ENCODE results near the gene ZDHHC14.

The ZDHHC14 gene

GRCh38 chr6:157594292-157594691 is 213.3 kb downstream of the ZDHHC14 start:
- DNase-seq (ENCODE audit: low spot score) (no peak), FAIRE-seq (no peak)

DNA sequence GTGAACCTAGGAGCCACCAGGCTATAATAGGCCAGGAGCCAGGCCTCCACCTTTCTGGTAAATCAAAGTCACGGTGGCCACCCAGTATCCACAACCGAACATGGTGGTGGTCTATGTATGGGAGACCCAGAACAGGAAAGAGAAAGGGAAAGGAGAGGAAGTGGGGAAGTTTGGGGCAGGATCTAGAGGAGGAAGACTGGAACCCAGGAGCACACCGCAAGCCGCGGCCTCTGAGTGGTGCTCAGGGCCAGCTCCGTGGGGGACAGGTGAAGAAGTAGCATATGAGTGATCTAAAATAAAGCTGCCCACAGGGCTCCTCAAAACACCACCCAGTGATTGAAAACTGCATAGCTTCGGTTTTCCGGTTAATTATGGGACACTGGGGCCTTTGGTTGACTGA is 214.8 kb downstream of the ZDHHC14 start:
- FAIRE-seq: no peak
- no peak for DNase-seq (ENCODE audit: low spot score)

DNA sequence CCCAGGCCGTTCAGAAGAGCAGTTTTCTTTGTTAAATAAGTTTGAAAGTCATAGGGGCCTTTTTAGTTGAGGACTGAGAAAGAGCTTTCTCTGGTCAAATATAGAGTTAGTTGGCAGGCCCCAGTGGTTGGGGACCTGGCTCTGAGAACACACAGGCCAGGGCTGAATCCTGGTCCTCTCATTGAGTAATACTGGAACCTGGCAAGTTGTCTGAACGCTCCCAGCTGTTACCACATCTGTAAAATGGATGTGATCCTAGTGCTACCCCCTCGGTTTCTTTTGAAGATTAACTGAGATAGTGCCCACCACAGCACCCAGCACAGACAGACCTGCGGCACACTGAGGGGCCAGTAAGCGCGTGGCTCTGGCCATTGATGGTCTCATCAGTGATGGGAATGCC is 215.5 kb downstream of the ZDHHC14 start:
- no peak for FAIRE-seq
- no peak for DNase-seq (ENCODE audit: low spot score)

DNA sequence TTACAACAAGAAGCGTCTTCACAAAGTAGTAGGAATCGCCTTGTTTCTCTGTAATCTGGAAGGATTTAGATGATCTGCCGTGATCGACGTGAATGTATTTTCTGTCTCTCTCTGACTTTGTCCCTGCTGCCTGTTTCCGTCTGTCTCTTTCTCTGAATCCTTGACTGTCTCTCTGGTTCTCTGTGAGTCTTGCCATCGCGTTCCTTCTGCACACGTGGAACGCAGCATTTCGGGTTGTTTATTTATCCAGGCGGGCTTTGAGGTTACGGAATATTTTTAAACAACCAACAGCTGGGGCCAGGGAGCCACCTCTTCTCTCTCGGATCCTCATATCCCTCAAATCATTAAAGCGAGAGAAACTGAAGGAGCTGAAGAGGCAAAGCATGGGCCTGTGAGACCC is 215.9 kb downstream of the ZDHHC14 start:
- no peak for FAIRE-seq
- no peak for DNase-seq (ENCODE audit: low spot score)

DNA sequence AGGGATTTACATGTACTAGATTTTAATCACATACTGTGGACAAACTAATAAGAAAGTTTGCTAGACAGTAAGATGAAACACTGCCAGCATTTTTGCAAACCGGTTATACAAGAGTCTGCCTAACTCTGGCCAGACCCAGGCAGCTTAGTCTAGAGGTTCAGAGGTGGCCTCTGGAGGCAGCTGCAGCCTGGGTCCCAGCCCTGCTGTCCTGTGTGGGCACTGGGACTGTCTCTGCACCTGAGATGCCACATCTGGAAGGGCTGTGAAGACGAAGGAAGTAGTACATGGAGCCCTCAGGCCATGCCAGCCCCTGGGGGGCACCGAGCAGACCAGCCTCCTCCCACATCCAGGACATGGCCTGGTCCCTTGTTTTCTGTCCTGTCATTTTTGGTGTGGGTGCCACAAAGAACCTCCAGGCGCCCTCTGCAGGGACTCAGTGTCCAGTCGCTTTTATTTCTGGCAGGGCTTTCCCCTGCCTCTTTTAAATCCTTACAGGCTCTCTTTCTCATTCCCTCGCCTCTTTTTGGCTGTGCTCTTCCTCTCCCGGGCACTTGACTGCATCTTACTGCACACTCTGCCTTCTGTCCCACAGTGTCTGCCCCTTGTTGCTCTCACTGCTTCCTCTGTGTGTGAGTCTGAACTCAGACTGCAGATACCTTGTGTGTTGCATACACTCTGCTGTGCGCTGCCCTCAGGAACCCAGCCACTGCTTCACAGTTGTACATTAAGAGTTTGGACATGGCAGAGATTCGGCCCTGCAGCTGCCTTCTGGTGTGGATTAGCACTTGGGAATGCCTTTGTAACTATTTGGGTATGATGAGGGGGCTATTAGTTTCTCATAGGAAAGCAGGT is 216.7 kb downstream of the ZDHHC14 start:
- FAIRE-seq (no peak), DNase-seq (ENCODE audit: low spot score) (no peak)

DNA sequence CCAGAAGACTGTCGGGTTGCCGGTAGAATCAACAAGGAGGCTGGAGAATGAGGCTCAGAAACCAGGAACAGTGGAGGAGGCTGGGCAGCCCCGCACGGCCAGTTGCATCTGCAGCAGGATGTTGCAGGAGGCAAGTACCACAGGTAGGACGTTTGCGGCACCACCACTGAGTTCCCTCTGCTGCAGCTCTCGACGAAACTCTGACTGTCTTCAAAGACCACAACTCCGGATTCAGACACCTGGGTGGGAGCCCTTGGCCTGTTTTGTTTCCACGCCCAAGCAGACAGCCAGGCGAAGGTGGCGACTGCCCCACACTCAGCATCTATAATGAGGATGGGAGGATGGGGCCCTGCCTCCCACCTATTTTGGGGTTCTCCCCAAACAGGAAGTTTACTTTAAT is 218.2 kb downstream of the ZDHHC14 start:
- DNase-seq (ENCODE audit: low spot score) (no peak), FAIRE-seq (no peak)

- FAIRE-seq (no peak), DNase-seq (ENCODE audit: low spot score) (no peak)
Measured at GRCh38 chr6:157600807-157601206, 219.8 kb downstream of the ZDHHC14 start.

DNA sequence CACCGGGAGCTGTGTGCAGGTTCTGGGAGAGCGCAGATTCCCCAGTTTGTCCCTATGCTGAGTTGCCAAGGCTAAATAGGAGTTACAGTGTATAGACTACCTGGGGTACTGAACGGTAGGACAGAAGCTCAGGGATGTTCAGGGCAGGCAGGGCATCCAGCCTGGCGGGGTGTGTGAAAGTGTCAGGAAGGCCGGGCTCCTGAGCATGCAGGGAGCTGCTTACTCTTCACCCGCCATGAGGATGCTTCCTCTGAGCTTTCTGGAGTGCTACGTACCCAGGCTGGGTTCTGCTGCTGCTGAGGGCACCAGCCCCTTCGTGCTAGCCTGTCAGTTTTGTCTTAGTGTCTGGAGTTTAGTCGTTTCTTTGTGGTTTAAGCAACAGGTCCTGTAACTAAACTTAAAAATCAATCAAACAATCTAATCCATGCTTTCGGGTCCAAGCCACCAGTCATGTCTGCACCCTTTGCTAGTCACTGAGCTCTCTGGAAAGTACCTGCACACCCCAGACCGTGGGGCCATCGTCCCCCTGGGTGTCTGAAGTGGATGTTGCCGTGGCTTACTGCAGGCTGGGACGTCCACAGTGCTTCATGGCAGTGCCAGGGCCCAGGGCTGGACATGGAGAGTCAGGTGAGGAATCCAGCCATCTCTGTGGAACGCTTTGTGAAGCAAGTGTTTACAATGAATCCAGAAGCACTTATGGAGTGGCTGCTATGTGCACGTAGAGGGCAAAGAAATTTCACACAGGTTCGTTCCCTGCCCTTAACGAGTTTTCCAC is 221.7 kb downstream of the ZDHHC14 start:
- DNase-seq (ENCODE audit: low spot score) (no peak), FAIRE-seq (no peak)

DNA sequence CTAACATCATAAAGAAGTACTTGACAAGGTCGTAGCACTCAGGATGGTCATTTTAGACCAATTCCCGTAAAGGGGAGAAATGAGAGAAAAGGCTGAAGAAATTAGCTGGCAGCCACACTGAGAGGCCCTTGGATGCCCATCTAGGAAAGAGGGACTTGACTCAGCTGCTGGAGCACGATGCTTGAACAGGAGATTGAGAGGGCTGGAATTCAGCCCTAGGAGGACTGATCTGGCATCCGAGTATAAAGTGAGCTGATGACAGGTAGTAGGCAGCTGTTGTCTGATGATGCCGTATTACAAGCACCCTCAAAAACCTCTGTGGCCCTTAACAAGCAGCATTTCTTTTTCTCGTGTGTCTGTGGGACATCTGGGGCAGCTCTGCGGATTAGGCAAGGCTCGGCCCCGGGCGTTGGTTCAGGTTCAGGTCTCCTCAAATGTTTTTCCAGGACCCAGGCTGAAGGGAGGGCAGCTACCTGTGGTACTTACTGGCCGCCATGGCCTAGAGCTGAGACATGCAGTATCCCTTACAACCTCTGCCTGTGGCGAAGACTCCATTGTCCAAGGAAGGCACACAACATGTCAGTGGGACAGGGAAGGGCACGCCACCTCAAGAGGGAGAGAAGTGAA is 222.4 kb downstream of the ZDHHC14 start:
- no peak for DNase-seq (ENCODE audit: low spot score)
- no peak for FAIRE-seq

DNA sequence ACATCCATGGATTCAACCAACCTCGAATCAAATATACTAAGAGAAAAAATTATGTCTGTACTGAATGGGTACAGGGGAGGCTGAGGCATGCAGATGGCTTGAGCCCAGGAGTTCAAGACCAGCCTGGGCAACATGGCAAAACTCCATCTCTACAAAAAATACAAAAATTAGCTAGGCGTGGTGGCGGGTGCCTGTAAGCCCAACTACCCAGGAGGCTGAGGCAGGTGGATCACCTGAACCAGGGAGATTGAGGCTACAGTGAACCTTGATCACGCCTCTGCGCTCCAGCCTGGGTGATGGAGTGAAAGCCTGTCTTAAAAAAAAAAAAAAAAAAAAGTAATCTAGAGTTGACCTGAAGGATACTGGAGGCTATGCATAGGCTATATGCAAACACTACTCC is 223.0 kb downstream of the ZDHHC14 start:
- DNase-seq (ENCODE audit: low spot score) (no peak), FAIRE-seq (no peak)

- DNase-seq (ENCODE audit: low spot score) (no peak), FAIRE-seq (no peak)
Measured at GRCh38 chr6:157604816-157605215, 223.8 kb downstream of the ZDHHC14 start.

DNA sequence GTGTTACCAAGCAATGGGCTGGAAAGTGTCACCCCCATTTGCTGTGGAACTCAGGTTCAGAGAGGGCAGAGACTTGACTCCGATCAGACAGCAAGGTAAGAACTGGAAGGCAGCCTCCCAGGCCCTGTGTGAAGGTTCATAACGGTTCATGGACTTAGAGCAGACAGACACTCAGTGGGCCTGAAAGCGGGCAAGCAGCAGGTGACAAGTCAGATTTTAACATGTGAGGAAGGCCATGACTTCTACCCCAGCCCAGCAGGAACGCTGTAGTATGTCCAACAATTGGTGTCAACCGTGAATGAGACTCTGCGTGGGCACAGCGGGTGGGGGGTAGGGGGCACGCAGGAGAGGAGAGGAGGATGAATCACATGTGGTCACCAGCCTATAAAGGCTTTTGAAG is 224.5 kb downstream of the ZDHHC14 start:
- no peak for DNase-seq (ENCODE audit: low spot score)
- no peak for FAIRE-seq

DNA sequence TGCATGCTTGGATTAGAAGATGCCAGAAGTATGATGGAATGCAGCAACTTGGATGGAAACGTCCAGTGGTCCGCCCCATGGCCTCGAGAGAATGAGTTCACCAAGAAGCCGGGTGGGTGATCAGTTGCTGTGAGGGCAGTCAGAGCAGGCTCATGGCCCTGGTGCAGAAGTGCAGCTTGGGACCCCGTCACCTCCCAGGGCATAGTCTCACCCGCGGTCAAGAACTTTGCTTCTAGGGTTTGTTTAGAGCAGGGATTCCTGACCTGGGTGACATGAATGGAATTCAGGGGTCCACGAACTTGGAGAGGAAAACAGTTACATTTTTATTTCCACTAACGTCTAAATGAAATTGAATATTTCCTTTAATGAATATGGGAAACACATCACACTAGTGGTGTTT is 225.5 kb downstream of the ZDHHC14 start:
- no peak for DNase-seq (ENCODE audit: low spot score)
- no peak for FAIRE-seq

DNA sequence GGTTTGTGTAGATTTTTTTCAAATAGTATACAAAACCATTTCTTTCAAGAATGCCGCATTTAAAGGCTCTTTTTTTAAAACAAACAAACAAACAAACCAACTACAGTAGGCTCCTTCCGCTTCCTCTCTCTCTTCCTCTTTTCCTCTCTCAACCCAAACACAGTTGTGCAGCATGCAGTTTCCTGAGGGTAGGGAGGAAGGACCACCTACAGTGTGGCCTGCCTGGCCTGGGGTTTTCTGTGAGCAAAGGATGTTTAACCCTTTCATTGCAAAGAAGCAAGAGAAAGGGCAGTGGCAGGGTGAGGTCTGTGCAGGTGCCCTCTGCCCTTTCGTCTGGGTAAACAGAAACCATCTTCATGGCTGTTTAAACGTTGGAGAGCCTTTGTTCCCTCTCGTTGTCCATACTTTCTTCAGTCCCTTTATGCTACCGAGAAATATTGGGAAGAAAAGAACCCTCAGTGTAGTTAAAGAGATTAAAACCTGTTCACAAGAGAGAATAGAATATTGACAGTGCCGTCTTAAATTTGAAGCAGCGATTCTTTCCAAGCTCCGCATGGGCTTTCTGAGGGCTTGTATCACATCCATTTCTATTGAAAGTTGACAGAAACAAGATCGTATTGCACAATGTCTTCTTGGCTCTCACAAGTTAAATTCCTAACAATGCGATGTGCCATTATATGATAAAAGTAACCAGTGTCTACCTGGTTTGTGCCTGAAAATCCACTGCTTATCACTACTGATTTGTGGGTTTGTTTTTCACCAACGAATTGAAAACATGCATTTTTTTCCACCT is 226.5 kb downstream of the ZDHHC14 start:
- DNase-seq (ENCODE audit: low spot score) (no peak), FAIRE-seq (no peak)

- FAIRE-seq: no peak
Measured at GRCh38 chr6:157608221-157609075, 227.5 kb downstream of the ZDHHC14 start.

DNA sequence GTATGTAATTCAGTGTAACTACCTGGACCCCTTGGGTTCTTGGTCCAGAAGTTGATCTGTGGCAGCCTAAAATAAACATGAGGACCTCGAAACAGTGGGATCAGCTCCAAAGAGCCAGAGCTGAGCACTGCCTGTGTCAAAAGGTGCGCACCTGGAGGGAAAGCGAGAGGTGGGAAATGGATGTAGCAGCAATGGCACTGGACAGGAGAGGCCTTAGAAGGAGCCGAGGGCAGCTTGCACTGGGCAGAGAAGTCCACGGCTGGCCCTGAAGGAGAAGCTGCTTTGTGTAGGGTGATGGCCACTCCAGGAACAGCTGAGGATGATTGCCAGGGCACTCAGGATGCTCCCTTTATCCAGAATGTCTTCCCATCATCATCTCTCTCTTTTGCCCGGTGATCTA is 228.1 kb downstream of the ZDHHC14 start:
- DNase-seq (ENCODE audit: low spot score): no peak
- no peak for FAIRE-seq

More at GRCh38 chr6:157608221-157609075, 227.5 kb downstream of the ZDHHC14 start:
- DNase-seq (ENCODE audit: low spot score): no peak

- DNase-seq (ENCODE audit: low spot score) (no peak), FAIRE-seq (no peak)
Measured at GRCh38 chr6:157609556-157609955, 228.6 kb downstream of the ZDHHC14 start.

- no peak for FAIRE-seq
Measured at GRCh38 chr6:157610451-157610999, 229.5 kb downstream of the ZDHHC14 start.

DNA sequence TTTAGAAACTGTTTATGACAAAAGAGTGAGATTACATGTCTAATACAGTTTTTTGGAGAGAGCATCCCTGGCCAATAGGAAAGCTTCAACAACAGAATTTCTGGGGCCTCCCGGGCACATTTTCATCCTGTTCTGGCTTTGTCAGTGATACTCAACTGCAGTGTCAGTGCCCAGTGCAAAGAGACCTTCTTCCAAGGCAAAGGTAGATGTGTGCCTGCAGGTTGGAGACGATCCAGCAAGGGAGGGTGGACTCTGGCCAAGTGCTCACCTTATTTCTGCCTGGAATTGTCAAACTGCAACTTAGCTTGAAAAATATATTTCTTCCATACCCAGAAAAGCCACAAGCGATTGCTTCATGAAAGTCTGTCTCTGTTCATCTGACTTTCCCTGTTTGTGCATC is 230.4 kb downstream of the ZDHHC14 start:
- FAIRE-seq: no peak
- DNase-seq (ENCODE audit: low spot score): no peak

More at GRCh38 chr6:157610451-157610999, 229.5 kb downstream of the ZDHHC14 start:
- DNase-seq (ENCODE audit: low spot score): no peak

DNA sequence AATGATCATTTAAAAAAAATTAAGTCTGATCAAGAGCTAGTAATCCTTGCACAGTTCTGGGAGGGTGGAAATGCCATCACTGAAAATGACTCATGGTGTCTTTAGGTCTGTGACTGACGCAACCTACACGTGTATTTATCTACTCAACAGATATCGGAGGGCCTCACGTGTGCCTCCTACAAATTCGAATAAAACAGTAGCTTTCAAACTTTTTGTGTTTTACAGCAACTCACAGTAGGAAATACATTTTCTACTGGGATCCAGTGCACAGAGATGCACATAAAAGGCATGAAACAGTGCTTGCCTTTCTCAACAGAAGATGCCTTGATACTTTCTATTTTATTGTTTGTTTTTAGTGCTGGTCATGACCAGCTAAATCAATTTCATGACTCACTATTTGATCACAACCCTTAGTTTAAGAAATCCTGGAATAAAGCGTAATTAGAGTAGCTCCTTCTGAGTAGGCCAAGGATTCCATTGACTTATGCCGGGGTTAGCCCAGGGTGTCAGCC is 232.1 kb downstream of the ZDHHC14 start:
- DNase-seq (ENCODE audit: low spot score) (peak; percentile 56), FAIRE-seq (peak; percentile 51)

Measured in RCC 7860 (cell line).